H1 (cell line): ENCODE data around the gene GFPT1. TPM values are rescaled to one million over a fixed set of nuclear protein-coding genes. Genes with fewer than 3 reads are reported as not detected.

Experiments used
- CTCF ChIA-PET: fragments of 300-600 bp; sonication (Branson Sonifier 250); formaldehyde crosslinking; loops from one replicate; lab custom pipeline; 2021; ENCODE audit not compliant: partially characterized antibody; lab: Charles Lee
- POLR2A ChIA-PET: fragments of 300-600 bp; sonication (Branson Sonifier 250); formaldehyde crosslinking; loops from one replicate; lab custom pipeline; 2021; ENCODE audit warnings: inconsistent platforms; ENCODE audit not compliant: partially characterized antibody; lab: Charles Lee
- DNase-seq, 2 experiments: peaks; one replicate each; pipeline versions ENCODE4 v3.0.0 to v3.0.0-alpha.2; 2010 to 2022; ENCODE audit warnings: low spot score in 2 of 2, low read depth in 1 of 2, mixed read lengths in 1 of 2
- FAIRE-seq: peaks from 2 replicates; lab custom pipeline; 2011; peaks lifted over from hg19 to GRCh38; lab: Jason Lieb, UNC
- H2AFZ ChIP-seq: 2 replicates; pipeline ENCODE4 v1.8.1; 2012; ENCODE audit warnings: low read length, inconsistent platforms
- H2AK5ac ChIP-seq: 2 replicates; pipeline ENCODE4 v1.6.1; 2013; ENCODE audit warnings: low read depth, low read length
- H2BK120ac ChIP-seq: replicated peaks from 2 replicates; pipeline ENCODE3; 2013; ENCODE audit warnings: low read depth, low read length, inconsistent platforms
- H2BK12ac ChIP-seq: 2 replicates; pipeline ENCODE4 v1.6.1; 2013; ENCODE audit warnings: low read depth, low read length
- H2BK15ac ChIP-seq: 2 replicates; pipeline ENCODE4 v1.6.1; 2013; ENCODE audit warnings: low read length
- H2BK20ac ChIP-seq: 2 replicates; pipeline ENCODE4 v1.6.1; 2013; ENCODE audit warnings: low read length
- H2BK5ac ChIP-seq: 2 replicates; pipeline ENCODE4 v1.6.1; 2013; ENCODE audit warnings: low read depth, low read length
- H3K14ac ChIP-seq: 2 replicates; pipeline ENCODE4 v1.6.1; 2013; ENCODE audit warnings: inconsistent platforms; ENCODE audit not compliant: insufficient read length
- H3K18ac ChIP-seq: 2 replicates; pipeline ENCODE4 v1.6.1; 2013; ENCODE audit warnings: low read length; ENCODE audit errors: extremely low read depth
- H3K23ac ChIP-seq: 2 replicates; pipeline ENCODE4 v1.6.1; 2013; ENCODE audit warnings: inconsistent platforms; ENCODE audit not compliant: insufficient read length
- H3K23me2 ChIP-seq: 2 replicates; pipeline ENCODE4 v1.6.1; 2013; ENCODE audit warnings: low read depth, low read length
- H3K27ac ChIP-seq: 2 replicates; pipeline ENCODE4 v1.6.1; 2011; ENCODE audit warnings: low read depth, low read length, inconsistent platforms
- H3K27me3 ChIP-seq, 4 experiments: replicated peaks in 1 of 4; 1 replicate in 1 of 4; 2 replicates in 3 of 4; pipeline versions ENCODE4 v1.6.1 to v1.8.1; 2011 to 2013; ENCODE audit warnings: low read length in 3 of 4, mild to moderate bottlenecking in 3 of 4, inconsistent platforms in 2 of 4, mixed read lengths in 2 of 4, moderate library complexity in 1 of 4; ENCODE audit not compliant: control insufficient read depth in 3 of 4, insufficient read depth in 3 of 4; ENCODE audit errors: extremely low read depth in 1 of 4
- H3K36me3 ChIP-seq, 4 experiments: 2 replicates each; pipeline versions ENCODE4 v1.6.1 to v1.8.1; 2011 to 2013; ENCODE audit warnings: mild to moderate bottlenecking in 4 of 4, low read length in 3 of 4, moderate library complexity in 2 of 4, control low read depth in 1 of 4, inconsistent platforms in 1 of 4; ENCODE audit not compliant: insufficient read depth in 4 of 4, control insufficient read depth in 2 of 4
- H3K4ac ChIP-seq: replicated peaks from 2 replicates; pipeline ENCODE3; 2013; ENCODE audit warnings: low read length, low read depth, mixed read lengths, inconsistent platforms; ENCODE audit not compliant: insufficient read length
- H3K4me1 ChIP-seq, 4 experiments: replicated peaks in 1 of 4; 1 replicate in 1 of 4; 2 replicates in 3 of 4; pipeline versions ENCODE4 v1.6.1 to v1.8.1; 2011 to 2013; ENCODE audit warnings: low read length in 3 of 4, inconsistent platforms in 2 of 4, mixed read lengths in 1 of 4; ENCODE audit not compliant: insufficient read depth in 4 of 4, control insufficient read depth in 3 of 4
- H3K4me2 ChIP-seq, 2 experiments: 2 replicates each; pipeline versions ENCODE4 v1.6.1 to v1.8.1; 2011 to 2013; ENCODE audit warnings: low read depth in 2 of 2, low read length in 2 of 2, control low read depth in 1 of 2, inconsistent platforms in 1 of 2, mild to moderate bottlenecking in 1 of 2; ENCODE audit not compliant: insufficient read depth in 1 of 2
- H3K4me3 ChIP-seq, 4 experiments: fragments of 200-600, 300-600 bp in 1 of 4; sonication (generic), shearing (Covaris generic), sonication (Bioruptor Twin) in 1 of 4; 2 replicates each; pipeline versions ENCODE4 v1.5.1 to v1.8.1; 2011 to 2016; ENCODE audit warnings: low read length in 4 of 4, low read depth in 3 of 4, control low read depth in 2 of 4, inconsistent platforms in 2 of 4, mild to moderate bottlenecking in 2 of 4, mixed read lengths in 1 of 4, moderate library complexity in 1 of 4; ENCODE audit not compliant: insufficient read depth in 2 of 4; ENCODE audit errors: extremely low read depth in 1 of 4
- H3K56ac ChIP-seq: replicated peaks from 2 replicates; pipeline ENCODE3; 2013; ENCODE audit warnings: low read depth, mild to moderate bottlenecking, mixed read lengths, low read length, inconsistent platforms; ENCODE audit not compliant: insufficient read length
- H3K79me1 ChIP-seq: 2 replicates; pipeline ENCODE4 v1.6.1; 2013; ENCODE audit warnings: low read depth, low read length, control low read depth
- H3K79me2 ChIP-seq, 2 experiments: 2 replicates each; pipeline versions ENCODE4 v1.6.1 to v1.8.1; 2012 to 2013; ENCODE audit warnings: low read length in 2 of 2, mild to moderate bottlenecking in 2 of 2, inconsistent platforms in 1 of 2; ENCODE audit not compliant: insufficient read depth in 2 of 2, control insufficient read depth in 1 of 2
- H3K9ac ChIP-seq, 4 experiments: replicated peaks in 1 of 4; 1 replicate in 1 of 4; 2 replicates in 3 of 4; pipeline versions ENCODE4 v1.6.1 to v1.8.1; 2011 to 2013; ENCODE audit warnings: low read depth in 3 of 4, low read length in 3 of 4, control low read depth in 2 of 4, mild to moderate bottlenecking in 2 of 4, moderate library complexity in 2 of 4, inconsistent platforms in 1 of 4; ENCODE audit errors: extremely low read depth in 1 of 4
- H3K9me3 ChIP-seq, 2 experiments: 2 replicates each; pipeline versions ENCODE4 v1.6.1 to v1.8.1; 2012 to 2013; ENCODE audit warnings: mild to moderate bottlenecking in 2 of 2, moderate library complexity in 2 of 2, control low read depth in 1 of 2, inconsistent platforms in 1 of 2, low read depth in 1 of 2, low read length in 1 of 2, mixed read lengths in 1 of 2; ENCODE audit not compliant: insufficient read depth in 2 of 2
- H4K20me1 ChIP-seq, 2 experiments: replicated peaks in 1 of 2; 2 replicates each; pipeline versions ENCODE3 to v1.8.1; 2011 to 2013; ENCODE audit warnings: inconsistent platforms in 2 of 2, low read length in 2 of 2, mild to moderate bottlenecking in 1 of 2; ENCODE audit not compliant: insufficient read depth in 2 of 2, control insufficient read depth in 1 of 2
- H4K5ac ChIP-seq: 2 replicates; pipeline ENCODE4 v1.6.1; 2013; ENCODE audit warnings: low read length, low read depth, mixed read lengths, inconsistent platforms; ENCODE audit not compliant: insufficient read length
- H4K8ac ChIP-seq: 2 replicates; pipeline ENCODE4 v1.8.0; 2013; ENCODE audit warnings: mild to moderate bottlenecking, moderate library complexity, low read length, inconsistent platforms; ENCODE audit not compliant: insufficient read depth; ENCODE audit errors: extremely low read depth
- H4K91ac ChIP-seq: replicated peaks from 2 replicates; pipeline ENCODE3; 2013; ENCODE audit warnings: low read length, mixed read lengths, inconsistent platforms; ENCODE audit not compliant: insufficient read length
- BACH1 ChIP-seq: IDR thresholded peaks from 2 replicates; pipeline ENCODE4 v1.6.1; 2012; ENCODE audit warnings: low read length, improper control_type of control experiment
- EGR1 ChIP-seq: IDR thresholded peaks from 2 replicates; pipeline ENCODE4 v1.6.1; 2011; ENCODE audit warnings: low read depth, low read length, borderline replicate concordance
- HDAC2 ChIP-seq, 2 experiments: fragments of 300-600 bp in 1 of 2; sonication (generic) in 1 of 2; IDR thresholded peaks; 2 replicates each; pipeline ENCODE4 v1.6.1; 2011 to 2012; ENCODE audit warnings: low read depth in 2 of 2, low read length in 2 of 2, mild to moderate bottlenecking in 2 of 2, moderate library complexity in 2 of 2, borderline replicate concordance in 1 of 2, inconsistent platforms in 1 of 2
- POU5F1 ChIP-seq: IDR thresholded peaks from 2 replicates; pipeline ENCODE4 v1.6.1; 2011; ENCODE audit warnings: low read depth, mild to moderate bottlenecking, low read length, moderate library complexity
- RXRA ChIP-seq: IDR thresholded peaks from 2 replicates; pipeline ENCODE4 v1.6.1; 2011; ENCODE audit warnings: low read depth, mild to moderate bottlenecking, low read length, moderate library complexity; ENCODE audit not compliant: insufficient read depth
- SP1 ChIP-seq: IDR thresholded peaks from 2 replicates; pipeline ENCODE4 v1.6.1; 2011; ENCODE audit warnings: low read depth, low read length
- ZNF274 ChIP-seq: IDR thresholded peaks from 2 replicates; pipeline ENCODE4 v1.7.0; 2012; ENCODE audit warnings: low read length, borderline replicate concordance; ENCODE audit errors: extremely low read depth
- WGBS, 2 experiments: shearing (Covaris generic) in 1 of 2; methylation state at CpG; one replicate each; pipeline versions ENCODE4 v1.1.6 to v1.1.7; 2013 to 2015; ENCODE audit warnings: low lambda C conversion rate in 2 of 2, mixed read lengths in 2 of 2, inconsistent platforms in 1 of 2, low coverage in 1 of 2, missing lambda C conversion rate in 1 of 2; ENCODE audit not compliant: insufficient replicate concordance in 2 of 2, insufficient coverage in 1 of 2, insufficient read length in 1 of 2; ENCODE audit errors: extremely low coverage in 1 of 2, missing lambda C conversion rate in 1 of 2; 5-methylcytosine and 5-hydroxymethylcytosine counted together
- polyA plus RNA-seq, 7 experiments: library from polyadenylated mRNA; depleted of rRNA in 3 of 7; stranded (reverse) in 5 of 7; unstranded in 2 of 7; fragments of >200 nt in 5 of 7; fragments of 200-250 nt in 2 of 7; gene quantifications; 1 replicate in 5 of 7; 2 replicates in 1 of 7; 4 replicates in 1 of 7; pipeline versions ENCODE4 v1.2.1 to v1.2.3, GENCODE V29; 2011 to 2013; ENCODE audit warnings: missing spikeins in 2 of 7, mixed read lengths in 2 of 7
- total RNA-seq: library from RNA; stranded (reverse); fragmentation: NEBNext Ultra II Directional; extraction: Animal tissue kit (Norgen Biotek cat#: 25700); gene quantifications from 2 replicates; pipeline ENCODE4 v1.2.1, GENCODE V29; 2021

Gene GFPT1
- total and polyA plus RNA-seq, 2 of the 8 experiments (the other 6 are each of a cell fraction or from before 2014, with no cell fraction given): 13.3 to 76.2 TPM

DNA sequence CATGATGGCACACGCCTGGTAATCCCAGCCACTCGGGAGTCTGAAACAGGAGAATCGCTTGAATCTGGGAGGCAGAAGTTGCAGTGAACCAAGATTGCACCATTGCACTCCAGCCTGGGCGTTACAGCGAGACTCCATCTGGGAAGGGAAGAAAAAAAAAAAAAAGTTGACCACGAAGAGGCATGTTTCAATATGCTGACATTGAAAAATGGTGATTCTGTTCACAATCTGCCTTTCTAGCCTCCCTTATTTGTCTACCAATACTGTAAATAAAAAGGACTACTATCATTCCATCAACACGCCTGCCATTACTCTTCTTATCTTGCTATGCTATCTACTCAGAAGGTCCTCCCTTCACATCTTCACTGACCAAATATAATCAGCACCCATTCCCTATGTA is 18.4 kb downstream of the GFPT1 start:
- Histone ChIP-seq H4K8ac (no peak overlapping the region), H3K23ac (no peak overlapping the region), H2AK5ac (no peak overlapping the region), H3K27ac (no peak overlapping the region), H4K5ac (no peak overlapping the region), H3K18ac (no peak overlapping the region), H2BK5ac (no peak overlapping the region), H4K91ac (no peak overlapping the region), H3K79me2 (no peaks in the 10 kb centered on the region), H3K9ac (no peak overlapping the region), H3K56ac (no peak overlapping the region), H2BK120ac (no peak overlapping the region), H3K9me3 (no peaks in the 10 kb centered on the region), H3K23me2 (0 out of 2 replicates have a peak, but pooled peaks cover 1% of the 10 kb centered on the region), H2BK15ac (no peak overlapping the region), H3K4ac (no peak overlapping the region), H4K20me1 (no peaks in the 10 kb centered on the region), H3K4me2 (no peak overlapping the region), H2BK12ac (no peak overlapping the region), H3K36me3 (peaks cover 10 to 62% (median 38%) of the 10 kb centered on the region in 4 experiments), H3K27me3 (no peaks in the 10 kb centered on the region), H3K79me1 (no peaks in the 10 kb centered on the region), H2BK20ac (no peak overlapping the region), H3K4me3 (no peak overlapping the region), H3K4me1 (no peaks in the 10 kb centered on the region), H3K14ac (no peak overlapping the region), H2AFZ (no peak overlapping the region)
- FAIRE-seq (no peak), DNase-seq (no peak)
- CTCF ChIA-PET: no interaction called here
- TF ChIP-seq EGR1: no peak
- TF ChIP-seq SP1: no peak
- TF ChIP-seq BACH1: no peak
- no peak for TF ChIP-seq POU5F1
- TF ChIP-seq HDAC2 (IDR thresholded peaks at IDR 0.05; ENCODE audit: borderline replicate concordance in 1 of 2, low read depth in 2 of 2, low read length in 2 of 2): no peak
- TF ChIP-seq RXRA: no peak
- TF ChIP-seq ZNF274: no peak
- 94% methylated on average over 5 of the region's 7 CpGs; no CpG with 5 or more reads in 1 of the 2 experiments for WGBS, 2 experiments
- POLR2A ChIA-PET: interaction anchor here (0.7 kb wide), 1 partner anchor 8 kb away, joined by 3 read pairs; no protein-coding TSS in a partner anchor
